ENCODE results near the gene MAP2K5. TPM values are rescaled to one million over a fixed set of nuclear protein-coding genes. Genes with fewer than 3 reads are reported as not detected.

Gene MAP2K5
- total and polyA plus RNA-seq, 4 donors: 3.8 to 6.4 (median 5.6) TPM

DNA sequence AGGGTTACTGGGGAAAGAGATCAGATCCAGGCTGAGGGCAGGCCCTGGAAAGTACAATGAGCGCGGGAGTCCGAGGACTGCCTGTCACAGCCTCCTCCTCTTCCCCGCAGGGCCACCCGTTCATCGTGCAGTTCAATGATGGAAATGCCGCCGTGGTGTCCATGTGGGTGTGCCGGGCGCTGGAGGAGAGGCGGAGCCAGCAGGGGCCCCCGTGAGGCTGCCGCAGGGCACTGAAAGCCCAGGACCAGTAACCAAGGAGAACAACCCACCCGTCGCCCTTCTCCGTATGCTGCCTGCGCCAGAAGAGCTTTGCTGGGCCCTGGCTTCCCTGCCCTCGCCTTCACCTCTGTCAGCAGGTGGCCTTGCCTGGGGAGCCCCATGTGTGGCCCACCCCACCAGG is 264.0 kb downstream of the MAP2K5 start:
- Histone ChIP-seq H3K36me3 (ENCODE audit: control insufficient read depth in 4 of 4, insufficient read depth in 3 of 4, low read depth in 1 of 4, low read length in 3 of 4) (peaks cover 0 to 8% (median 2%) of the 10 kb centered on the region in 4 donors), H3K9ac (ENCODE audit: low read depth in 1 of 2, low read length in 2 of 2) (no peak overlapping the region), H3K4me3 (ENCODE audit: low read depth in 1 of 3, low read length in 3 of 3) (no peak overlapping the region), H3K9me3 (ENCODE audit: control insufficient read depth in 4 of 4, low read length in 3 of 4) (no peaks in the 10 kb centered on the region), H3K27ac (ENCODE audit: low read depth in 1 of 2, low read length in 2 of 2) (no peak overlapping the region), H3K4me1 (ENCODE audit: control insufficient read depth in 4 of 4, insufficient read depth in 4 of 4, low read length in 3 of 4) (no peaks in the 10 kb centered on the region), H3K27me3 (ENCODE audit: control insufficient read depth in 4 of 4, insufficient read depth in 4 of 4, low read length in 3 of 4) (no peaks in the 10 kb centered on the region)
- TF ChIP-seq, protein P1, sequence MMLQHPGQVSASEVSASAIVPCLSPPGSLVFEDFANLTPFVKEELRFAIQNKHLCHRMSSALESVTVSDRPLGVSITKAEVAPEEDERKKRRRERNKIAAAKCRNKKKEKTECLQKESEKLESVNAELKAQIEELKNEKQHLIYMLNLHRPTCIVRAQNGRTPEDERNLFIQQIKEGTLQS (IDR thresholded peaks at IDR 0.05): no peak
- TF ChIP-seq RXRA (IDR thresholded peaks at IDR 0.05) (no peak), NR2F2 (IDR thresholded peaks at IDR 0.05) (no peak), JUND (IDR thresholded peaks at IDR 0.05) (no peak), RAD21 (IDR thresholded peaks at IDR 0.05) (no peak), EGR1 (IDR thresholded peaks at IDR 0.05; ENCODE audit: low read depth in 2 of 2) (no peak), GABPA (IDR thresholded peaks at IDR 0.05 in 1 of 2, conservative IDR thresholded peaks at IDR 0.05 in 1 of 2) (no peak), SP1 (IDR thresholded peaks at IDR 0.05) (no peak), HNF4A (conservative IDR thresholded peaks at IDR 0.05) (no peak), FOXA2 (IDR thresholded peaks at IDR 0.05) (no peak)
- TF ChIP-seq, protein P2, sequence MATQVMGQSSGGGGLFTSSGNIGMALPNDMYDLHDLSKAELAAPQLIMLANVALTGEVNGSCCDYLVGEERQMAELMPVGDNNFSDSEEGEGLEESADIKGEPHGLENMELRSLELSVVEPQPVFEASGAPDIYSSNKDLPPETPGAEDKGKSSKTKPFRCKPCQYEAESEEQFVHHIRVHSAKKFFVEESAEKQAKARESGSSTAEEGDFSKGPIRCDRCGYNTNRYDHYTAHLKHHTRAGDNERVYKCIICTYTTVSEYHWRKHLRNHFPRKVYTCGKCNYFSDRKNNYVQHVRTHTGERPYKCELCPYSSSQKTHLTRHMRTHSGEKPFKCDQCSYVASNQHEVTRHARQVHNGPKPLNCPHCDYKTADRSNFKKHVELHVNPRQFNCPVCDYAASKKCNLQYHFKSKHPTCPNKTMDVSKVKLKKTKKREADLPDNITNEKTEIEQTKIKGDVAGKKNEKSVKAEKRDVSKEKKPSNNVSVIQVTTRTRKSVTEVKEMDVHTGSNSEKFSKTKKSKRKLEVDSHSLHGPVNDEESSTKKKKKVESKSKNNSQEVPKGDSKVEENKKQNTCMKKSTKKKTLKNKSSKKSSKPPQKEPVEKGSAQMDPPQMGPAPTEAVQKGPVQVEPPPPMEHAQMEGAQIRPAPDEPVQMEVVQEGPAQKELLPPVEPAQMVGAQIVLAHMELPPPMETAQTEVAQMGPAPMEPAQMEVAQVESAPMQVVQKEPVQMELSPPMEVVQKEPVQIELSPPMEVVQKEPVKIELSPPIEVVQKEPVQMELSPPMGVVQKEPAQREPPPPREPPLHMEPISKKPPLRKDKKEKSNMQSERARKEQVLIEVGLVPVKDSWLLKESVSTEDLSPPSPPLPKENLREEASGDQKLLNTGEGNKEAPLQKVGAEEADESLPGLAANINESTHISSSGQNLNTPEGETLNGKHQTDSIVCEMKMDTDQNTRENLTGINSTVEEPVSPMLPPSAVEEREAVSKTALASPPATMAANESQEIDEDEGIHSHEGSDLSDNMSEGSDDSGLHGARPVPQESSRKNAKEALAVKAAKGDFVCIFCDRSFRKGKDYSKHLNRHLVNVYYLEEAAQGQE (IDR thresholded peaks at IDR 0.05): no peak
- TF ChIP-seq, protein P3, sequence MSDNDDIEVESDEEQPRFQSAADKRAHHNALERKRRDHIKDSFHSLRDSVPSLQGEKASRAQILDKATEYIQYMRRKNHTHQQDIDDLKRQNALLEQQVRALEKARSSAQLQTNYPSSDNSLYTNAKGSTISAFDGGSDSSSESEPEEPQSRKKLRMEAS (IDR thresholded peaks at IDR 0.05): no peak
- DNase-seq (ENCODE audit: low spot score): no peak
- WGBS: 98% methylated on average over 18 of the region's 18 CpGs

DNA sequence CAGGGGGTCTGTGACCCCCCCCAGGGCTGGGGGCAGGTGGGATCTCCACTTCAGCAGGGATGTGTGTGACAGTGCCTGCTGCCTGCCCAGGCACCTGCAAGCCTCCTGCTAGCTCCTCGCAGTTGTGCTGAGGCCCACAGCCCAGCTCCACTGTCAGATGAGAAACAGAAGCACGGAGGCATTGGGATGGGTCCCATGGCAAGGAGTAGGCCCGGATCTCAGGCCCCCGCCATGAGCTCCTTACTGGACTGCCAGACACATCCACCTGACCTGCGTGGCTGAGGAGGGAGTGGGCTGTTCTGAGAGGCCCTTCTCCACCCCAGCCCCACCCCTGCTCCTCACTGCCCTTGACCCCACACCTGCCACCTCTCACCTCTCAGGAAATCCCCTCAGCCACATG is 264.6 kb downstream of the MAP2K5 start:
- DNase-seq (ENCODE audit: low spot score): no peak
- no peaks in the 10 kb centered on the region for H3K9me3 ChIP-seq (ENCODE audit: control insufficient read depth in 4 of 4, low read length in 3 of 4)
- no peak overlapping the region for H3K4me3 ChIP-seq (ENCODE audit: low read depth in 1 of 3, low read length in 3 of 3)
- peaks cover 0 to 8% (median 2%) of the 10 kb centered on the region in 4 donors for H3K36me3 ChIP-seq (ENCODE audit: control insufficient read depth in 4 of 4, insufficient read depth in 3 of 4, low read depth in 1 of 4, low read length in 3 of 4)
- no peak overlapping the region for H3K27ac ChIP-seq (ENCODE audit: low read depth in 1 of 2, low read length in 2 of 2)
- 95% methylated on average over 5 of the region's 5 CpGs for WGBS
- TF ChIP-seq HNF4A (conservative IDR thresholded peaks at IDR 0.05) (no peak), RAD21 (IDR thresholded peaks at IDR 0.05) (no peak)
- TF ChIP-seq, protein P4, sequence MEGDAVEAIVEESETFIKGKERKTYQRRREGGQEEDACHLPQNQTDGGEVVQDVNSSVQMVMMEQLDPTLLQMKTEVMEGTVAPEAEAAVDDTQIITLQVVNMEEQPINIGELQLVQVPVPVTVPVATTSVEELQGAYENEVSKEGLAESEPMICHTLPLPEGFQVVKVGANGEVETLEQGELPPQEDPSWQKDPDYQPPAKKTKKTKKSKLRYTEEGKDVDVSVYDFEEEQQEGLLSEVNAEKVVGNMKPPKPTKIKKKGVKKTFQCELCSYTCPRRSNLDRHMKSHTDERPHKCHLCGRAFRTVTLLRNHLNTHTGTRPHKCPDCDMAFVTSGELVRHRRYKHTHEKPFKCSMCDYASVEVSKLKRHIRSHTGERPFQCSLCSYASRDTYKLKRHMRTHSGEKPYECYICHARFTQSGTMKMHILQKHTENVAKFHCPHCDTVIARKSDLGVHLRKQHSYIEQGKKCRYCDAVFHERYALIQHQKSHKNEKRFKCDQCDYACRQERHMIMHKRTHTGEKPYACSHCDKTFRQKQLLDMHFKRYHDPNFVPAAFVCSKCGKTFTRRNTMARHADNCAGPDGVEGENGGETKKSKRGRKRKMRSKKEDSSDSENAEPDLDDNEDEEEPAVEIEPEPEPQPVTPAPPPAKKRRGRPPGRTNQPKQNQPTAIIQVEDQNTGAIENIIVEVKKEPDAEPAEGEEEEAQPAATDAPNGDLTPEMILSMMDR (IDR thresholded peaks at IDR 0.05; ENCODE audit: low read depth, low read length, missing input control): no peak
- H3K4me1 ChIP-seq (ENCODE audit: control insufficient read depth in 4 of 4, insufficient read depth in 4 of 4, low read length in 3 of 4): no peaks in the 10 kb centered on the region
- H3K27me3 ChIP-seq (ENCODE audit: control insufficient read depth in 4 of 4, insufficient read depth in 4 of 4, low read length in 3 of 4): no peaks in the 10 kb centered on the region
- no peak overlapping the region for H3K9ac ChIP-seq (ENCODE audit: low read depth in 1 of 2, low read length in 2 of 2)

All from liver (tissue), 9 donors.